Lower leg skin (tissue), 3 donors: ENCODE measurements around the gene TBC1D32.

Source experiments
- CTCF ChIP-seq, 3 donors: fragments of 450-650 bp; IDR thresholded peaks; one replicate each; pipeline ENCODE4 v1.5.1; 2016; ENCODE audit warnings: antibody characterized with exemption in 3 of 3, mild to moderate bottlenecking in 3 of 3, moderate library complexity in 2 of 3
- POLR2A ChIP-seq, 2 donors: fragments of 450-650 bp; IDR thresholded peaks; one replicate each; pipeline ENCODE4 v1.6.1; 2016 to 2017; ENCODE audit warnings: antibody characterized with exemption in 2 of 2, mild to moderate bottlenecking in 1 of 2, moderate library complexity in 1 of 2

GRCh38 chr6:121339639-121340226 lies 5.5 kb upstream of the TBC1D32 start:
- no peak for TF ChIP-seq CTCF (IDR thresholded peaks at IDR 0.05)
- TF ChIP-seq POLR2A (IDR thresholded peaks at IDR 0.05), result no peak
